Ureter (tissue), 1 donor: ENCODE measurements around the gene CDH23. TPM values are rescaled to one million over a fixed set of nuclear protein-coding genes. Genes with fewer than 3 reads are reported as not detected.
A peak's percentile ranks its signal among the peaks of the same experiment; 100 is the strongest.

Experiments used
- DNase-seq: peaks from one replicate; pipeline ENCODE4 v3.0.0-alpha.2; 2020; ENCODE audit warnings: low spot score
- total RNA-seq: library from RNA; stranded (reverse); gene quantifications from one replicate; pipeline ENCODE4 v1.2.4, GENCODE V29; 2023
- donor health status: DM: yes; HTN: yes; CAD: no.

CDH23 gene
- total RNA-seq, 1 donor from 2014 or later, result 79.3 TPM

GRCh38 chr10:71835671-71836595, 439.2 kb downstream of the CDH23 start:
- DNase-seq, result no peak

- DNase-seq, result no peak
Observed at GRCh38 chr10:71836596-71836974, 439.9 kb downstream of the CDH23 start.

GRCh38 chr10:71837098-71837827, 440.5 kb downstream of the CDH23 start:
- no peak for DNase-seq

- DNase-seq, result no peak
Observed at GRCh38 chr10:71838264-71839211, 441.8 kb downstream of the CDH23 start.

- DNase-seq, result peak; percentile 67
Observed at GRCh38 chr10:71840177-71840957, 443.6 kb downstream of the CDH23 start.

GRCh38 chr10:71840958-71841335, 444.2 kb downstream of the CDH23 start:
- no peak for DNase-seq

- DNase-seq, result no peak
Observed at GRCh38 chr10:71842422-71842821, 445.7 kb downstream of the CDH23 start.

GRCh38 chr10:71842856-71843686, 446.4 kb downstream of the CDH23 start:
- DNase-seq, result no peak

- DNase-seq, result no peak
Observed at GRCh38 chr10:71844084-71844483, 447.4 kb downstream of the CDH23 start.

GRCh38 chr10:71844695-71845094, 448.0 kb downstream of the CDH23 start:
- DNase-seq, result no peak

GRCh38 chr10:71845410-71846405, 449.0 kb downstream of the CDH23 start:
- no peak for DNase-seq

GRCh38 chr10:71846816-71847215, 450.1 kb downstream of the CDH23 start:
- DNase-seq, result no peak

- no peak for DNase-seq
Observed at GRCh38 chr10:71847418-71847817, 450.7 kb downstream of the CDH23 start.

GRCh38 chr10:71848325-71849275, 451.9 kb downstream of the CDH23 start:
- DNase-seq, result no peak

- DNase-seq, result no peak
Observed at GRCh38 chr10:71849461-71849908, 452.8 kb downstream of the CDH23 start.

GRCh38 chr10:71850021-71850742, 453.5 kb downstream of the CDH23 start:
- no peak for DNase-seq
